Esophagus muscularis mucosa (tissue), 4 donors: ENCODE measurements around the gene NCOA6. TPM values are rescaled to one million over a fixed set of nuclear protein-coding genes. Genes with fewer than 3 reads are reported as not detected.

ENCODE experiments used
- DNase-seq: peaks from one replicate; pipeline ENCODE4 v3.0.0-alpha.2; 2017; ENCODE audit errors: extremely low spot score
- H3K27ac ChIP-seq, 4 donors: fragments of 200-600 bp; sonication (generic); replicated peaks in 1 of 4; 1 replicate in 3 of 4; 2 replicates in 1 of 4; pipeline ENCODE4 v1.5.1; 2016 to 2019; ENCODE audit warnings: mild to moderate bottlenecking in 1 of 4
- H3K27me3 ChIP-seq, 4 donors: fragments of 200-600 bp; sonication (generic); one replicate each; pipeline versions ENCODE4 v1.5.1 to v1.6.0; 2016 to 2019
- H3K36me3 ChIP-seq, 4 donors: fragments of 200-600 bp; sonication (generic); one replicate each; pipeline ENCODE4 v1.5.1; 2016 to 2019
- H3K4me1 ChIP-seq, 4 donors: fragments of 200-600 bp; sonication (generic); one replicate each; pipeline ENCODE4 v1.5.1; 2016 to 2019
- H3K4me3 ChIP-seq, 4 donors: fragments of 200-600 bp; sonication (generic); 1 replicate in 2 of 4; 2 replicates in 2 of 4; pipeline ENCODE4 v1.5.1; 2016 to 2019; ENCODE audit warnings: mild to moderate bottlenecking in 4 of 4, moderate library complexity in 1 of 4
- H3K9me3 ChIP-seq, 4 donors: fragments of 200-600 bp; sonication (generic); 1 replicate in 3 of 4; 2 replicates in 1 of 4; pipeline ENCODE4 v1.5.1; 2016 to 2019
- CTCF ChIP-seq, 3 experiments: fragments of 200-600 bp in 2 of 3; fragments of 450-650 bp in 1 of 3; sonication (generic) in 2 of 3; IDR thresholded peaks; one replicate each; pipeline ENCODE4 v1.5.1; 2017 to 2019; ENCODE audit warnings: antibody characterized with exemption in 3 of 3, mild to moderate bottlenecking in 2 of 3, moderate library complexity in 1 of 3
- EP300 ChIP-seq: sonication (generic); formaldehyde crosslinking; IDR thresholded peaks from one replicate; pipeline ENCODE4 v1.6.1; 2017; ENCODE audit warnings: antibody characterized with exemption
- POLR2A ChIP-seq: fragments of 450-650 bp; IDR thresholded peaks from one replicate; pipeline ENCODE4 v1.6.1; 2017; ENCODE audit warnings: antibody characterized with exemption, moderate library complexity, mild to moderate bottlenecking, low read depth
- POLR2AphosphoS5 ChIP-seq, 2 donors: sonication (generic); formaldehyde crosslinking; IDR thresholded peaks; one replicate each; pipeline ENCODE4 v1.6.1; 2017; ENCODE audit warnings: antibody characterized with exemption in 2 of 2
- WGBS: methylation state at CpG from one replicate; pipeline ENCODE4 v1.1.5; 2018; 5-methylcytosine and 5-hydroxymethylcytosine counted together
- intact Hi-C: fragments of 100-400 bp; cut with DNase I; formaldehyde crosslinking; loops from one replicate; pipeline ENCODE4 v1.15.1; 2023
- total RNA-seq, 4 donors: library from RNA; depleted of rRNA; stranded (reverse); fragments of >200 nt; gene quantifications; one replicate each; pipeline versions ENCODE4 v1.1.0 to v1.2.1, GENCODE V29; 2016

The NCOA6 gene
- total RNA-seq, 4 donors from 2014 or later: 14.9 to 30.2 (median 23.3) TPM

DNA sequence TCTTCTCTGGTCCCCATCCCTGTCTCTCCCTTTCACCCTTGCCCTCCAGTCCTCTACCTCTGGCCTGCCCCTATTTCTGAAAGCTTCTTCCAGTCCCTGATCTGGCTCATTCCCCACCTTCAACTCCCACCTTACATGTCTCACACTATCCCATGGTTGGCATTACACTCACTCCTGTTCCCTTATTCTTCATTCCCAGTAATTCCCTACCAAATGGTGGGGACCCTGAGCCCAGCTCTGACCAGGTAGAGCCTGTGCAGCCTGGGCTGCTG is 114.9 kb downstream of the NCOA6 start:
- Histone ChIP-seq H3K4me1 (peaks cover 40 to 63% (median 52%) of the 10 kb centered on the region in 4 donors), H3K4me3 (peak overlapping the region; percentile 72 to 78 (median 76)), H3K36me3 (peaks cover 0 to 50% (median 31%) of the 10 kb centered on the region in 4 donors), H3K9me3 (no peaks in the 10 kb centered on the region), H3K27ac (peak overlapping the region; percentile 94 to 100 (median 99)), H3K27me3 (no peaks in the 10 kb centered on the region)
- no peak for DNase-seq
- intact Hi-C loops: no loop called here
- no peak for TF ChIP-seq EP300
- TF ChIP-seq CTCF (IDR thresholded peaks at IDR 0.05): no peak
- TF ChIP-seq POLR2A: no peak
- no peak for TF ChIP-seq POLR2AphosphoS5 (IDR thresholded peaks at IDR 0.05)

GRCh38 chr20:34709831-34710567 is 115.5 kb downstream of the NCOA6 start:
- Histone ChIP-seq H3K27me3 (no peaks in the 10 kb centered on the region), H3K36me3 (peaks cover 0 to 45% (median 26%) of the 10 kb centered on the region in 4 donors), H3K4me3 (peak overlapping the region; percentile 72 to 78 (median 76)), H3K9me3 (no peaks in the 10 kb centered on the region), H3K27ac (peak overlapping the region; percentile 94 to 100 (median 99)), H3K4me1 (peaks cover 45 to 68% (median 57%) of the 10 kb centered on the region in 4 donors)
- DNase-seq: no peak
- no peak for TF ChIP-seq POLR2AphosphoS5 (IDR thresholded peaks at IDR 0.05)
- TF ChIP-seq POLR2A: no peak
- no peak for TF ChIP-seq CTCF (IDR thresholded peaks at IDR 0.05)
- no peak for TF ChIP-seq EP300
- 11% methylated on average over 24 of the region's 61 CpGs for WGBS
- intact Hi-C loops: loop anchor here (5.0 to 10.0 kb wide), 3 partner anchors 133 to 405 kb away; partner anchors contain the start of gene AHCY

GRCh38 chr20:34709044-34709830 is 116.2 kb downstream of the NCOA6 start:
- Histone ChIP-seq H3K36me3 (peaks cover 0 to 37% (median 19%) of the 10 kb centered on the region in 4 donors), H3K4me1 (peaks cover 48 to 73% (median 60%) of the 10 kb centered on the region in 4 donors), H3K4me3 (peak overlapping the region; percentile 72 to 78 (median 76)), H3K27me3 (no peaks in the 10 kb centered on the region), H3K9me3 (no peaks in the 10 kb centered on the region), H3K27ac (peak overlapping the region; percentile 94 to 100 (median 99))
- intact Hi-C loops: loop anchor here (5.0 to 10.0 kb wide), 3 partner anchors 132 to 404 kb away; partner anchors contain the start of gene AHCY
- WGBS: 2% methylated on average over 18 of the region's 64 CpGs
- TF ChIP-seq POLR2AphosphoS5 (IDR thresholded peaks at IDR 0.05) (peak in 1 of 2 donors; percentile 43), CTCF (IDR thresholded peaks at IDR 0.05) (no peak)
- DNase-seq: peak; percentile 96

DNA sequence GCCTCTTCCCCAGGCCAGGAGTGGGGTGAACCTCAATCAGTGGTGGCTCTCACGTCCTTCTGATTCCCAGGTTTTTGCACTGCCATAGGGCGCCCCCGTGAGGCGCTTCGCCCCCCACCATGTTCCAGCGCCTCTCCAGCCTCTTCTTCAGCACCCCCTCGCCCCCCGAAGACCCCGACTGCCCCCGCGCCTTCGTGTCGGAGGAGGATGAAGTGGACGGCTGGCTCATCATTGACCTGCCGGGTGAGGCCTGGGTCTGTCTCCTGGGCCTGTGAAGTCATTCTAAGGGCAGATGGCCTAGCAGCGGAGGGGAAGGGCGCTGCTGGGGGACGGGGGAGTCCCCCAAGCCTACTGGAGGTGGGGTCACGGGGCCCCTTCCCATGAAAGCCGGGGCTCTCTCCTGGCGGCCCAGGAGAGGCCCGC is 116.8 kb downstream of the NCOA6 start:
- 16% methylated on average over 16 of the region's 22 CpGs for WGBS
- no peaks in the 10 kb centered on the region for H3K27me3 ChIP-seq
- intact Hi-C loops: loop anchor here (5.0 to 10.0 kb wide), 3 partner anchors 131 to 404 kb away; partner anchors contain the start of gene AHCY
- H3K27ac ChIP-seq: peak overlapping the region; percentile 94 to 100 (median 99)
- H3K4me3 ChIP-seq: peak overlapping the region; percentile 72 to 78 (median 76)
- peak; percentile 46 to 57 (median 56) for TF ChIP-seq CTCF (IDR thresholded peaks at IDR 0.05)
- TF ChIP-seq POLR2A: no peak
- DNase-seq: no peak
- H3K36me3 ChIP-seq: peaks cover 0 to 31% (median 13%) of the 10 kb centered on the region in 4 donors
- H3K4me1 ChIP-seq: peaks cover 47 to 73% (median 61%) of the 10 kb centered on the region in 4 donors
- H3K9me3 ChIP-seq: no peaks in the 10 kb centered on the region
